KMS-11 (cell line): ENCODE measurements around the gene KCNIP1.

Source experiments
- H2AFZ ChIP-seq: fragments of 200-600 bp; sonication (generic); 2 replicates; pipeline ENCODE4 v1.6.1; 2016; ENCODE audit warnings: antibody characterized with exemption, mixed run types, low read depth
- H3K27ac ChIP-seq: fragments of 200-600 bp; sonication (generic); 2 replicates; pipeline ENCODE4 v1.6.1; 2016; ENCODE audit warnings: mild to moderate bottlenecking, mixed run types
- H3K27me3 ChIP-seq: fragments of 200-600 bp; sonication (generic); 2 replicates; pipeline ENCODE4 v1.6.1; 2017; ENCODE audit warnings: mild to moderate bottlenecking, low read depth, mixed run types, moderate library complexity; ENCODE audit not compliant: insufficient read depth
- H3K36me3 ChIP-seq: fragments of 200-600 bp; sonication (generic); 2 replicates; pipeline ENCODE4 v1.6.1; 2017; ENCODE audit warnings: mild to moderate bottlenecking, mixed run types; ENCODE audit not compliant: insufficient read depth
- H3K4me1 ChIP-seq: fragments of 200-600 bp; sonication (generic); 2 replicates; pipeline ENCODE4 v1.6.1; 2016; ENCODE audit warnings: mild to moderate bottlenecking, low read depth, mixed run types; ENCODE audit not compliant: poor library complexity, severe bottlenecking
- H3K4me2 ChIP-seq: fragments of 200-600 bp; sonication (generic); 2 replicates; pipeline ENCODE4 v1.7.0; 2016; ENCODE audit warnings: mild to moderate bottlenecking, mixed run types
- H3K4me3 ChIP-seq: fragments of 200-600 bp; sonication (generic); IDR thresholded peaks from 2 replicates; pipeline ENCODE4 v1.6.1; 2017; ENCODE audit warnings: low read depth, low read length, mixed read lengths; ENCODE audit not compliant: insufficient read depth
- H3K79me2 ChIP-seq: fragments of 200-600 bp; sonication (generic); 2 replicates; pipeline ENCODE4 v1.6.1; 2016; ENCODE audit warnings: low read depth, mixed run types; ENCODE audit not compliant: insufficient read depth
- H3K9ac ChIP-seq: fragments of 200-600 bp; sonication (generic); 2 replicates; pipeline ENCODE4 v1.6.1; 2016; ENCODE audit warnings: mild to moderate bottlenecking, mixed run types
- H4K20me1 ChIP-seq: fragments of 200-600 bp; sonication (generic); 2 replicates; pipeline ENCODE4 v1.6.1; 2016; ENCODE audit warnings: mild to moderate bottlenecking, mixed run types; ENCODE audit not compliant: insufficient read depth
- TF ChIP-seq, protein P1 (sequence below): fragments of 200-600 bp; sonication (generic); conservative IDR thresholded peaks from 2 replicates; pipeline ENCODE4 v1.6.1; 2017; ENCODE audit warnings: low read depth, mild to moderate bottlenecking, antibody characterized with exemption, low read length, moderate library complexity, mixed read lengths

Gene KCNIP1

DNA sequence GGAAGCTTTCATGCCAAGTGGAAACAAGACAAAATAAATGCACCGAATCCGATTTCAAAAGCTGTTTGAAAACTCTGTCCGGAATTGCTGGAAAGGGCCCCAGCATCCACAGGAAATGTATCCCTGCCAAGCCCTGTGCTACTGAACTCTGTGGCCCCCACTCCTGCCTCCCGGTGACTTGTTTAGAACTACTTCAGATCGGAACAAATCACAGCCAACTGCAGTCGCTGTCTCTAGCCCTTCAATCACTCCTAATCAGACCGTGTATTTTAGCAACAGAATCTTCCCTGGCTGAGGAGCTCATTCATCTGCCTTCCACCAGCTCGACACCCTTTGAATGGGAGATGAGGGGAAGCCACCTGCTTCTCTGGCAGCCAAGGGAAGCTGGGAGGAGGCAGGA, 94.1 kb downstream of the KCNIP1 start:
- H3K4me1 ChIP-seq: no peaks in the 10 kb centered on the region
- no peak overlapping the region for H3K9ac ChIP-seq
- H2AFZ ChIP-seq: no peak overlapping the region
- H3K36me3 ChIP-seq: no peaks in the 10 kb centered on the region
- TF ChIP-seq, protein P1, sequence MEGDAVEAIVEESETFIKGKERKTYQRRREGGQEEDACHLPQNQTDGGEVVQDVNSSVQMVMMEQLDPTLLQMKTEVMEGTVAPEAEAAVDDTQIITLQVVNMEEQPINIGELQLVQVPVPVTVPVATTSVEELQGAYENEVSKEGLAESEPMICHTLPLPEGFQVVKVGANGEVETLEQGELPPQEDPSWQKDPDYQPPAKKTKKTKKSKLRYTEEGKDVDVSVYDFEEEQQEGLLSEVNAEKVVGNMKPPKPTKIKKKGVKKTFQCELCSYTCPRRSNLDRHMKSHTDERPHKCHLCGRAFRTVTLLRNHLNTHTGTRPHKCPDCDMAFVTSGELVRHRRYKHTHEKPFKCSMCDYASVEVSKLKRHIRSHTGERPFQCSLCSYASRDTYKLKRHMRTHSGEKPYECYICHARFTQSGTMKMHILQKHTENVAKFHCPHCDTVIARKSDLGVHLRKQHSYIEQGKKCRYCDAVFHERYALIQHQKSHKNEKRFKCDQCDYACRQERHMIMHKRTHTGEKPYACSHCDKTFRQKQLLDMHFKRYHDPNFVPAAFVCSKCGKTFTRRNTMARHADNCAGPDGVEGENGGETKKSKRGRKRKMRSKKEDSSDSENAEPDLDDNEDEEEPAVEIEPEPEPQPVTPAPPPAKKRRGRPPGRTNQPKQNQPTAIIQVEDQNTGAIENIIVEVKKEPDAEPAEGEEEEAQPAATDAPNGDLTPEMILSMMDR: no peak
- no peak overlapping the region for H3K4me2 ChIP-seq
- H3K79me2 ChIP-seq: no peaks in the 10 kb centered on the region
- H3K27me3 ChIP-seq: no peaks in the 10 kb centered on the region
- no peaks in the 10 kb centered on the region for H4K20me1 ChIP-seq
- H3K4me3 ChIP-seq: no peak overlapping the region
- H3K27ac ChIP-seq: no peak overlapping the region

DNA sequence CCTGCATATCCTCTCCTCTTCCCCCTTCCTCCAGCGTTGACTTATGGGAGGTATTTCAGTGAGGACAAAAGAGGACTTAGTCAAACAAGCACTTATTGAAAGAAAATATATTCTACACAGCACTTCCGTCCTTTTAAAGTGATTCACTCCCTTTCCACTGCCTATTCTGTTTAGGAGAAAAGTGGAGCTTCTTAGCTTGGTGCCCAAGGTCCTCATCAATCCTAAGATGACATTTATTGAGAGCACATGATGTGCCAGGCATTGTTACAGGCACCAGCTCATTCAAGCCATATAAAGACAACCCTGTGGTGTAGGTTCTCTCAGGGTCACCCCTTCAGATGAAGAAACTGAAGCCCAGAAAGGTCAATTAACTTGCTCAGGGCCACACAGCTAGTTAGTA, 95.9 kb downstream of the KCNIP1 start:
- no peaks in the 10 kb centered on the region for H3K36me3 ChIP-seq
- H3K27ac ChIP-seq: no peak overlapping the region
- TF ChIP-seq, protein P1: no peak
- no peaks in the 10 kb centered on the region for H4K20me1 ChIP-seq
- no peaks in the 10 kb centered on the region for H3K79me2 ChIP-seq
- H3K4me3 ChIP-seq: no peak overlapping the region
- no peaks in the 10 kb centered on the region for H3K4me1 ChIP-seq
- no peak overlapping the region for H2AFZ ChIP-seq
- no peak overlapping the region for H3K9ac ChIP-seq
- no peaks in the 10 kb centered on the region for H3K27me3 ChIP-seq
- H3K4me2 ChIP-seq: no peak overlapping the region

DNA sequence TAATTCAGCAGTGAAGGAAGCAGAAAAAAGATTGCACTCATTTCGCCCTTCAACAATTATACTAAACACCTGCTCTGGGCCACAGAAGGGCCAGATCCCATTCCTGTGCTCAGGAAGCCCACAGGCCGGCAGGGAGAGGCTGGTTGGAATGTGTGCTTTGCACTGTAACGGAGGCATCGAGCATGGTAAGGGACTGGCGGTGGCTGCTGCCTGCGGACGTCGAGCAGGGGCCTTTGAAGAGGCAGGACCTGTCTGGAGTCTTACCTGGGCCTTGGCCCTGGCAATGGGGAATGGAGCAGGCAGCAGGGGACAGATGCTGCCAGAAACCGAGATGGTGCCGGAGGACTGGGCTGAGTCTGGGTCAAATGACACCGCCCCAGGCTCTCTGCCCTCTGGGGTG, 97.8 kb downstream of the KCNIP1 start:
- TF ChIP-seq, protein P1: no peak
- no peak overlapping the region for H3K9ac ChIP-seq
- no peak overlapping the region for H3K4me2 ChIP-seq
- no peaks in the 10 kb centered on the region for H4K20me1 ChIP-seq
- H3K4me3 ChIP-seq: no peak overlapping the region
- H3K4me1 ChIP-seq: no peaks in the 10 kb centered on the region
- no peak overlapping the region for H2AFZ ChIP-seq
- no peaks in the 10 kb centered on the region for H3K36me3 ChIP-seq
- H3K79me2 ChIP-seq: no peaks in the 10 kb centered on the region
- no peaks in the 10 kb centered on the region for H3K27me3 ChIP-seq
- no peak overlapping the region for H3K27ac ChIP-seq

DNA sequence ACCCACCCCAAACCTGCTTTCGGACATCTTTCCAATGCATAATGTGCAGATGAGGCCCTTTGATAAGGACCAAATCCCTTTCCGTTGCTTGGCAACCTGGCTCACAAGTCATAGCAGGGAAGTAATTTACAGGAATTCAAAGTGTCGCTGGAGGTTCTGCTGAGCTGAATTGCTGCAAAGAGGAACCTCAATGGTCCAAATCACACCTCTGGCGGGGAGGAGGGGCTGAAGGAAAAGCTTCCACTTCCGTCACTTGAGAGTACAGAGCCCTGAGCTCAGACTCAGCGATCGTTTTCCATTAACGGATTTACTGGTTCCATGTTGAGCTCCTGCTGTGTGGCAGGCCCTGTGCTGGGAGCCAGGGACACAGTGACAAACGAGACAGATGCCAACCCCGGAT, 99.3 kb downstream of the KCNIP1 start:
- Histone ChIP-seq H2AFZ (no peak overlapping the region), H4K20me1 (no peaks in the 10 kb centered on the region), H3K4me1 (no peaks in the 10 kb centered on the region), H3K79me2 (no peaks in the 10 kb centered on the region), H3K9ac (no peak overlapping the region), H3K27me3 (no peaks in the 10 kb centered on the region), H3K4me2 (no peak overlapping the region), H3K27ac (no peak overlapping the region), H3K36me3 (no peaks in the 10 kb centered on the region), H3K4me3 (no peak overlapping the region)
- TF ChIP-seq, protein P1: no peak
